K562 (cell line): Measurements from ENCODE around the gene SCN7A. TPM values are rescaled to one million over a fixed set of nuclear protein-coding genes. Genes with fewer than 3 reads are reported as not detected.

Experiments
- ATAC-seq: fragments of 200-7000 bp; cut with Tn5 transposase; 3 replicates; pipeline ENCODE4 v1.9.1; 2020; ENCODE audit warnings: moderate library complexity
- BruUV-seq: library from RNA; stranded (reverse); fragments of 400-500 nt; replicated peaks from 2 replicates; lab custom pipeline; 2021; lab: Mats Ljungman, UMichigan
- CTCF ChIA-PET: fragments of 300-600 bp; formaldehyde crosslinking; extraction: SDS; loops from one replicate; lab custom pipeline; 2021; ENCODE audit warnings: low intra/inter-chr PET ratio; lab: Yijun Ruan, JAX
- POLR2A ChIA-PET: fragments of 300-600, 350-650 bp; sonication (Branson Sonifier 250); formaldehyde crosslinking; extraction: SDS; loops from one replicate; lab custom pipeline; 2021; ENCODE audit warnings: antibody characterized with exemption, inconsistent platforms; lab: Yijun Ruan, JAX
- DNase-seq, 4 experiments: peaks; one replicate each; pipeline versions ENCODE4 v3.0.0 to v3.0.0-alpha.2; 2011 to 2018; ENCODE audit warnings: low spot score in 3 of 4, mixed read lengths in 3 of 4; ENCODE audit errors: extremely low read depth in 1 of 4
- FAIRE-seq: peaks from 2 replicates; lab custom pipeline; 2011; peaks lifted over from hg19 to GRCh38; lab: Jason Lieb, UNC
- H2AFZ ChIP-seq: 2 replicates; pipeline ENCODE4 v1.6.0; 2011; ENCODE audit warnings: low read depth, low read length, control low read depth, inconsistent platforms
- H3K27ac ChIP-seq: fragments of 200-600 bp; 3 replicates; pipeline ENCODE4 v1.8.0; 2011; ENCODE audit warnings: low read depth, mild to moderate bottlenecking, control low read depth, inconsistent platforms, low read length, moderate library complexity, mixed read lengths; ENCODE audit errors: extremely low read depth
- H3K27me3 ChIP-seq, 2 experiments: fragments of 300-600 bp in 1 of 2; 2 replicates in 1 of 2; 3 replicates in 1 of 2; pipeline versions ENCODE4 v1.6.0 to v1.8.0; 2011; ENCODE audit warnings: inconsistent platforms in 2 of 2, low read length in 2 of 2, mild to moderate bottlenecking in 1 of 2, mixed read lengths in 1 of 2, moderate library complexity in 1 of 2; ENCODE audit not compliant: control insufficient read depth in 2 of 2, insufficient read depth in 2 of 2
- H3K36me3 ChIP-seq: fragments of 300-600 bp; 3 replicates; pipeline ENCODE4 v1.8.0; 2011; ENCODE audit warnings: mild to moderate bottlenecking, low read length, inconsistent platforms; ENCODE audit not compliant: control insufficient read depth, insufficient read depth
- H3K4me1 ChIP-seq, 2 experiments: fragments of 200-600 bp in 1 of 2; replicated peaks in 1 of 2; 2 replicates in 1 of 2; 3 replicates in 1 of 2; pipeline versions ENCODE4 v1.5.1 to v1.8.0; 2011; ENCODE audit warnings: inconsistent platforms in 2 of 2, low read length in 2 of 2, mild to moderate bottlenecking in 1 of 2, mixed read lengths in 1 of 2, moderate library complexity in 1 of 2; ENCODE audit not compliant: control insufficient read depth in 2 of 2, insufficient read depth in 2 of 2
- H3K4me2 ChIP-seq: 2 replicates; pipeline ENCODE4 v1.6.1; 2011; ENCODE audit warnings: low read length, control low read depth, inconsistent platforms, mixed read lengths; ENCODE audit not compliant: insufficient read depth
- H3K4me3 ChIP-seq: fragments of 200-600 bp; sonication (generic), shearing (Covaris generic); 2 replicates; pipeline ENCODE4 v1.5.1; 2016; ENCODE audit warnings: control low read depth, inconsistent platforms
- H3K79me2 ChIP-seq: fragments of 200-600 bp; 3 replicates; pipeline ENCODE4 v1.8.0; 2011; ENCODE audit warnings: low read length, inconsistent platforms; ENCODE audit not compliant: control insufficient read depth, insufficient read depth
- H3K9ac ChIP-seq, 2 experiments: 2 replicates each; pipeline versions ENCODE4 v1.6.0 to v1.6.1; 2011; ENCODE audit warnings: low read depth in 2 of 2, low read length in 2 of 2, control low read depth in 1 of 2, inconsistent platforms in 1 of 2, mild to moderate bottlenecking in 1 of 2, mixed read lengths in 1 of 2; ENCODE audit not compliant: insufficient read depth in 1 of 2
- H3K9me1 ChIP-seq: one replicate; pipeline ENCODE4 v1.6.0; 2011; ENCODE audit warnings: inconsistent platforms, mild to moderate bottlenecking, low read length, moderate library complexity; ENCODE audit not compliant: control insufficient read depth, insufficient read depth
- H3K9me3 ChIP-seq: replicated peaks from 2 replicates; pipeline ENCODE4 v1.5.1; 2011; ENCODE audit warnings: low read depth, low read length, inconsistent platforms; ENCODE audit not compliant: control insufficient read depth, insufficient read depth
- H4K20me1 ChIP-seq: replicated peaks from 2 replicates; pipeline ENCODE4 v1.6.1; 2011; ENCODE audit warnings: low read length, inconsistent platforms, mixed read lengths; ENCODE audit not compliant: control insufficient read depth, insufficient read depth
- AFF4 ChIP-seq: sonication (generic); formaldehyde crosslinking; IDR thresholded peaks from 2 replicates; pipeline ENCODE4 v1.8.0; 2023; ENCODE audit warnings: mild to moderate bottlenecking, missing genetic modification reagents
- ASH1L ChIP-seq: fragments of 450-650 bp; IDR thresholded peaks from 2 replicates; pipeline ENCODE4 v1.6.1; 2018; ENCODE audit warnings: borderline replicate concordance, mild to moderate bottlenecking, low read depth; ENCODE audit not compliant: partially characterized antibody
- MEIS2 ChIP-seq: fragments of 450-650 bp; IDR thresholded peaks from 2 replicates; pipeline ENCODE4 v1.6.1; 2014; ENCODE audit warnings: mild to moderate bottlenecking; ENCODE audit not compliant: partially characterized antibody
- NBN ChIP-seq: fragments of 450-650 bp; IDR thresholded peaks from 2 replicates; pipeline ENCODE4 v1.6.1; 2016; ENCODE audit warnings: low read depth, mild to moderate bottlenecking
- NELFE ChIP-seq: IDR thresholded peaks from 2 replicates; pipeline ENCODE4 v1.6.1; 2011; ENCODE audit warnings: mild to moderate bottlenecking; ENCODE audit not compliant: insufficient read depth, insufficient read length
- NFE2 ChIP-seq: IDR thresholded peaks from 2 replicates; pipeline ENCODE4 v1.6.1; 2014; ENCODE audit warnings: antibody characterized with exemption, low read depth
- NFIC ChIP-seq: fragments of 450-650 bp; IDR thresholded peaks from 2 replicates; pipeline ENCODE4 v1.6.1; 2017; ENCODE audit warnings: mild to moderate bottlenecking, inconsistent platforms
- NR4A1 ChIP-seq, 2 experiments: fragments of 250-450 bp in 1 of 2; fragments of 450-650 bp in 1 of 2; sonication (Bioruptor Pico) in 1 of 2; IDR thresholded peaks; 2 replicates each; pipeline versions ENCODE4 v1.4.0 to v1.6.1; 2016 to 2020; ENCODE audit warnings: mild to moderate bottlenecking in 2 of 2, missing compliant biosample characterization in 1 of 2, missing genetic modification characterization in 1 of 2, moderate library complexity in 1 of 2
- PCBP2 ChIP-seq: fragments of 200-400 bp; formaldehyde crosslinking; IDR thresholded peaks from 2 replicates; pipeline ENCODE4 v1.6.1; 2018; ENCODE audit warnings: low read length, low read depth, mild to moderate bottlenecking, moderate library complexity; ENCODE audit not compliant: poor library complexity, severe bottlenecking
- PHF21A ChIP-seq: fragments of 450-650 bp; IDR thresholded peaks from 2 replicates; pipeline ENCODE4 v1.6.1; 2017; ENCODE audit warnings: low read depth, borderline replicate concordance
- PREB ChIP-seq: sonication (generic); formaldehyde crosslinking; IDR thresholded peaks from 2 replicates; pipeline ENCODE4 v1.8.1; 2023; ENCODE audit warnings: mild to moderate bottlenecking, missing genetic modification reagents
- SAFB ChIP-seq: fragments of 200-400 bp; formaldehyde crosslinking; IDR thresholded peaks from 2 replicates; pipeline ENCODE4 v1.6.1; 2017; ENCODE audit warnings: low read depth, low read length, borderline replicate concordance
- TFE3 ChIP-seq: fragments of 450-650 bp; formaldehyde crosslinking; IDR thresholded peaks from 2 replicates; pipeline ENCODE4 v1.4.0; 2020; ENCODE audit warnings: mild to moderate bottlenecking, mixed read lengths
- ZNF699 ChIP-seq: fragments of 250-450 bp; sonication (Bioruptor Pico); IDR thresholded peaks from 2 replicates; pipeline ENCODE4 v1.8.0; 2021; ENCODE audit warnings: mild to moderate bottlenecking, moderate library complexity; ENCODE audit not compliant: insufficient replicate concordance
- ZZZ3 ChIP-seq: fragments of 450-650 bp; IDR thresholded peaks from 2 replicates; pipeline ENCODE4 v1.6.1; 2016; ENCODE audit warnings: antibody characterized with exemption, mild to moderate bottlenecking, moderate library complexity
- WGBS: fragments of 100-300 bp; shearing (Covaris generic); methylation state at CpG from one replicate; pipeline ENCODE4 v1.1.6; 2016; ENCODE audit warnings: low coverage, mixed read lengths; ENCODE audit not compliant: insufficient coverage; ENCODE audit errors: missing lambda C conversion rate; 5-methylcytosine and 5-hydroxymethylcytosine counted together
- in situ Hi-C: fragments of 300-500 bp; cut with MboI; formaldehyde crosslinking; loops from 4 replicates; pipeline ENCODE4 v1.15.0; 2018; ENCODE audit warnings: inconsistent platforms, mixed read lengths
- intact Hi-C: fragments of 100-400 bp; cut with micrococcal nuclease; formaldehyde crosslinking; loops from 2 replicates; pipeline ENCODE4 v1.14.2; 2022
- polyA plus RNA-seq, 8 experiments: library from polyadenylated mRNA; depleted of rRNA in 4 of 8; stranded (reverse) in 5 of 8; unstranded in 3 of 8; fragments of >200 nt; fragmentation: Nextera tagmentation in 2 of 8; fragmentation: Illumina TruSeq in 1 of 8; extraction: Ambion mirVana in 2 of 8; extraction: Trizol in 1 of 8; gene quantifications; 2 replicates each; pipeline versions ENCODE4 v1.2.1 to v1.2.3, GENCODE V29; 2011 to 2014; ENCODE audit warnings: inconsistent platforms in 1 of 8, missing spikeins in 1 of 8
- total RNA-seq, 7 experiments: library from RNA; depleted of rRNA in 6 of 7; stranded (reverse); fragments of >200 nt in 6 of 7; fragmentation: Illumina TruSeq in 2 of 7; extraction: Trizol in 2 of 7; gene quantifications; 2 replicates each; pipeline versions ENCODE4 v1.2.1 to v1.2.3, GENCODE V29; 2011 to 2021; ENCODE audit warnings: low replicate concordance in 1 of 7

The SCN7A gene
- total and polyA plus RNA-seq, 9 of the 15 experiments (the other 6 are each of a cell fraction or from before 2014, with no cell fraction given) = under 0.01 to 0.05 (median 0.03) TPM; not detected in 3

- 32% methylated on average over 7 of the region's 7 CpGs for WGBS
- in situ Hi-C loops = loop anchor here (10.0 to 25.0 kb wide), 2 partner anchors 226 to 474 kb away; no protein-coding TSS in a partner anchor
- ATAC-seq = peak; percentile 85
- TF ChIP-seq NFE2 (no peak), NR4A1 (CRISPR knock-in tag; IDR thresholded peaks at IDR 0.05) (no peak), NR4A1 (tag; IDR thresholded peaks at IDR 0.05) (no peak), NFIC (no peak), MEIS2 (peak; percentile 23), ZZZ3 (no peak), PCBP2 (no peak), TFE3 (no peak), NBN (no peak), ASH1L (no peak), AFF4 (CRISPR knock-in tag) (no peak), PREB (CRISPR knock-in tag) (no peak), PHF21A (no peak), NELFE (no peak), SAFB (no peak), ZNF699 (CRISPR knock-in tag) (no peak)
Observed at GRCh38 chr2:166410828-166411472, 83.1 kb downstream of the SCN7A start.

More at GRCh38 chr2:166410828-166411472, 83.1 kb downstream of the SCN7A start:
- H3K9ac ChIP-seq = no peak overlapping the region
- no peaks in the 10 kb centered on the region for H3K9me3 ChIP-seq
- FAIRE-seq = no peak
- no peak overlapping the region; the same call in 2 of the 3 replicates for H3K27ac ChIP-seq
- BruUV-seq = no TSS peak
- ChIA-PET CTCF (no interaction called here), POLR2A (interaction anchor here (0.6 kb wide), 1 partner anchor 34 kb away, joined by 3 read pairs; no protein-coding TSS in a partner anchor)
- H3K36me3 ChIP-seq = no peaks in the 10 kb centered on the region
- intact Hi-C loops = loop anchor here (2.0 kb wide), 1 partner anchor 34 kb away; no protein-coding TSS in a partner anchor
- H4K20me1 ChIP-seq = no peaks in the 10 kb centered on the region
- peaks cover 0 to 8% of the 10 kb centered on the region in 2 experiments; a peak in 3 of 5 replicates for H3K4me1 ChIP-seq
- H3K27me3 ChIP-seq = no peaks in the 10 kb centered on the region
- no peak overlapping the region for H3K4me3 ChIP-seq
- no peak overlapping the region for H3K4me2 ChIP-seq
- H3K9me1 ChIP-seq = no peaks in the 10 kb centered on the region
- peak in 1 of 4 experiments; percentile 56 for DNase-seq
- no peak overlapping the region for H2AFZ ChIP-seq
- no peaks in the 10 kb centered on the region for H3K79me2 ChIP-seq
